Choroid plexus epithelial cell (primary cell): Measurements from ENCODE around the gene RAB40A.
"Not testable (repeated sequence)": the region's sequence is repeated elsewhere in the genome, so short reads cannot be mapped to it uniquely, and the experiment has no call there.

ENCODE experiments used
- DNase-seq: peaks from one replicate; pipeline ENCODE4 v3.0.0-alpha.2; 2010; ENCODE audit warnings: low read depth
- H3K4me3 ChIP-seq: 2 replicates; pipeline ENCODE4 v1.5.1; 2011; ENCODE audit warnings: low read depth, mild to moderate bottlenecking, control low read depth, low read length, moderate library complexity
- CTCF ChIP-seq: conservative IDR thresholded peaks from 2 replicates; pipeline ENCODE4 v1.5.1; 2011; ENCODE audit warnings: low read depth, mild to moderate bottlenecking, control low read depth, inconsistent platforms, low read length, moderate library complexity

Gene RAB40A

GRCh38 chrX:103513067-103513466 lies 6.2 kb downstream of the RAB40A start:
- TF ChIP-seq CTCF = no peak
- DNase-seq = peak; percentile 38
- H3K4me3 ChIP-seq = no peak overlapping the region

GRCh38 chrX:103510031-103510430 lies 9.3 kb downstream of the RAB40A start:
- H3K4me3 ChIP-seq = no peak overlapping the region
- no peak for DNase-seq
- no peak for TF ChIP-seq CTCF

DNA sequence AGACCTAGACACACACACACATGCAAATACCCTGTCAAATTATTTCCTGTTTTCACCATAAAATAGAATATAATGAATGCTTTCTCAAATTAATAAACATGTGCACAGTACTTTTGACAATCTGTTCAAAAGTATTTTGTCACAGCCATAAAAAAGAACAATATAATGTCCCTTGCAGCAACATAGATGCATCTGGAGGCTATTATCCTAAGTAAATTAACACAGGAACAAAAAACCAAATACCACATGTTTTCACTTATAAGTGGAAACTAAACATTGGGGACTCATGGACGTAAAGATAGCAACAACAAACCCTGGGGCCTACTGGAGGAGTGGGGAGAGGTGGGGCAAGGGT lies 15.5 kb downstream of the RAB40A start:
- H3K4me3 ChIP-seq = no peak overlapping the region
- no peak for TF ChIP-seq CTCF
- DNase-seq = no peak

DNA sequence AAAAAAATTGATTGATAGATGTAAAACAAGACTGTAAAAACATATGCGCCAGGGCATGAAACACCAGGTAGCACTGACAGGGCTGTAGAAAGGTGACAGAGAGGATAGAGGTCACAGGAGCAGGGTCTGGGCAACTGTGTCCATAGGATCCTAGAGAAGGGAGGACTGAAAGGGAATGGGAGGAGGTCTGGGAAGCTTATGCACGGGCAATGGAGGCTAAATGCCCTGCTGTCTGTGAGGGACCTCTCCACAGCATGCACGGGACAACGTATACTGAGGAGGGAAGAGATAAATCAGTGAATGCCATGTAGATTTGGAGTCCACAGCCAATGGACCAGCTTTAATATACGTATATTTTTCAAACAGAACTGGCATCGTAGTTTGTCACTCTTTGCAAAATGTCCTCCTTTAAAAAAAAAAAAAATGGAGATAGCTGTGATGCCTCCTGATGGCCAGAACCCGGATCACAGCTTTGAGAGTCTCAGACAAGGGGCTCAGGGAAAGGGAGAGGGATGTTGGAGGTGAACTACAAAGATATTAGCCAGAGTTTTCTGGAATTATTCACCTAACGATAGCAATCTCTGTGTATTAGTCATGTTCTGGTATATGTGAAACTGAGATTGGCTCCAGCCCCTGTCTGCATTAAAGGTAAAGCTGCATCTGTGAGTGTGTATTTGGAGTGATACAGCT lies 16.0 kb downstream of the RAB40A start:
- DNase-seq = peak; percentile 28
- TF ChIP-seq CTCF = peak; percentile 9
- peak overlapping the region; percentile 17 for H3K4me3 ChIP-seq

- no peak overlapping the region for H3K4me3 ChIP-seq
- no peak for DNase-seq
- no peak for TF ChIP-seq CTCF
These were observed 20.5 kb downstream of the RAB40A start for GRCh38 chrX:103498786-103499185.

DNA sequence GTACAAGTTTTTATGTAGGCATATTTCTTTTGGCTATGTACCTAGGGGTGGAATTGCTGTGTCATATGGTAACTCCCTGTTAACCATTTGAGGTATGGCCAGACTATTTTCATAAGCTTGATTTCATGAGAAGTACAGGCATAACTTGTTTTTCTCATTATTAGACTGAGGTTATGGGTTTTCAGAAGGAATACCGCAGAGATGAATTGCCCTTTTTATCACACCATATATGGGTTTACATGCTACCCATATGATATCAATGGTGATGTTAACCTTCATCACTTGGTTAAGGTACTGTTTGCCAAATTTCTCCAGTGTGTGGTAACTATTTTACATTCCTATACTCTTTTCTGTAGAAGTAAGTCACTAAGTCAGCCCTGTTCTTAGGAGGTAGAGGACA lies 23.5 kb downstream of the RAB40A start:
- no peak for TF ChIP-seq CTCF
- no peak overlapping the region for H3K4me3 ChIP-seq
- DNase-seq = no peak

DNA sequence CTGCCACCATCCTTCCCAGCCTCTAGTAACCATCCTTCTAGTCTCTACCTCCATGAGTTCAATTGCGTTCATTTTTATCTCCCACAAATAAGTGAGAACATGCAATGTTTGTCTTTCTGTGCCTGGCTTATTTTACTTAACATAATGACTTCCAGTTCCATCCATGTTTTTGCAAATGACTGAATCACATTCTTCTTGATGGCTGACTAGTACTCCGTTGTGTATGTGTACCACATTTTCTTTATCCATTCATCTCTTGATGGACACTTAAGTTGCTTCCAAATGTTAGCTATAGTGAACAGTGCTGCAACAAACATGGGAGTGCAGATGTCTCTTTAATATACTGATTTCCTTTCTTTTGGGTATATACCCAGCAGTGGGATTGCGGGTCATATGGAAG lies 25.7 kb downstream of the RAB40A start:
- DNase-seq, H3K4me3 ChIP-seq: not testable (repeated sequence)
